ENCODE data around the gene SPATA17. TPM values are rescaled to one million over a fixed set of nuclear protein-coding genes. Genes with fewer than 3 reads are reported as not detected.

The SPATA17 gene
- total RNA-seq, 1 experiment from 2014 or later, result 3.0 TPM

DNA sequence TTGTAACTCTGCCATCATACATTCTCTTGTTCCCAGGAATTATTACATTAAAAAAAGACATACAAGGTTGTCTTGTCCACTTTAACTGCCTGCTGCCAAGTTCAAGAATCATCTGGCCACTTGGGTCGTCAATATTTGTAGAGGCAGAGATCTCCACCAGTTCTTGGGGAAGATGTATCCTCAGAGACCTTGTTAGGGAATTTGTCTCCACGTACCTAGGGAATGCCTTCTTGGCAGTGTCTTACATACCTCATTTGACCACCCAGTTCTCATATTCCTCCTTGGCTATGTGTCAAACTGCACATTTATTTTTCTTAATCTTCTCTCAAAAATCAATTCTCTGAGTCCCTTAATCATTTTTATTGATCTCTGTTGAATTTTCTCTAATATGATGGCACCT, 266.0 kb downstream of the SPATA17 start:
- Mint-ChIP-seq H3K27me3 (ENCODE audit: unreplicated experiment) (no peaks in the 10 kb centered on the region), H3K36me3 (ENCODE audit: insufficient read depth, unreplicated experiment) (no peaks in the 10 kb centered on the region), H3K9me3 (ENCODE audit: low read depth, unreplicated experiment) (no peaks in the 10 kb centered on the region), H3K4me1 (ENCODE audit: low read depth, unreplicated experiment) (no peaks in the 10 kb centered on the region), H3K27ac (ENCODE audit: unreplicated experiment) (no peak overlapping the region), H3K4me3 (ENCODE audit: low read depth, unreplicated experiment) (no peak overlapping the region)
- CTCF ChIA-PET, result no interaction called here
- intact Hi-C loops (cut with micrococcal nuclease; ENCODE audit: unreplicated experiment), result no loop called here
- BruUV-seq (replicated peaks), result no TSS peak
- DNase-seq, result no peak
- TF ChIP-seq, protein P1, sequence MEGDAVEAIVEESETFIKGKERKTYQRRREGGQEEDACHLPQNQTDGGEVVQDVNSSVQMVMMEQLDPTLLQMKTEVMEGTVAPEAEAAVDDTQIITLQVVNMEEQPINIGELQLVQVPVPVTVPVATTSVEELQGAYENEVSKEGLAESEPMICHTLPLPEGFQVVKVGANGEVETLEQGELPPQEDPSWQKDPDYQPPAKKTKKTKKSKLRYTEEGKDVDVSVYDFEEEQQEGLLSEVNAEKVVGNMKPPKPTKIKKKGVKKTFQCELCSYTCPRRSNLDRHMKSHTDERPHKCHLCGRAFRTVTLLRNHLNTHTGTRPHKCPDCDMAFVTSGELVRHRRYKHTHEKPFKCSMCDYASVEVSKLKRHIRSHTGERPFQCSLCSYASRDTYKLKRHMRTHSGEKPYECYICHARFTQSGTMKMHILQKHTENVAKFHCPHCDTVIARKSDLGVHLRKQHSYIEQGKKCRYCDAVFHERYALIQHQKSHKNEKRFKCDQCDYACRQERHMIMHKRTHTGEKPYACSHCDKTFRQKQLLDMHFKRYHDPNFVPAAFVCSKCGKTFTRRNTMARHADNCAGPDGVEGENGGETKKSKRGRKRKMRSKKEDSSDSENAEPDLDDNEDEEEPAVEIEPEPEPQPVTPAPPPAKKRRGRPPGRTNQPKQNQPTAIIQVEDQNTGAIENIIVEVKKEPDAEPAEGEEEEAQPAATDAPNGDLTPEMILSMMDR (IDR thresholded peaks at IDR 0.05; ENCODE audit: unreplicated experiment), result no peak

DNA sequence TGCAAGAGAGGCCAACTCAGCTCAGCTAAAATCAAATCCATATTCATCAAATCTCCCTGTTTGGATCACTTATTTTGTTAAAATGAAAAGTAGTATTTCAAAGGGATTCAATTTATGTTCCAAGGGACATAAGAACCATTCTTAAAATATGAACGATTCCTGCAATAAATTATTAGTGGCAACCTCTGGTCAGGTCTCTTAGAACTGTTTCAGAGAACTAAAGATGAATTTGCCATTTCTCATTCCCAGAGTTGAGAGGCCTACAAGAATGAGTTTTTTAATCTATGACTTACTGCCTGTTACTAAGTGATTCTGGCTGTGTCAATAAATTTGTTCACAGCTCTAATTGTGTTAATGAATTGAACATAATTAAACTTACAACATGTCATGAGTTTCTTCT, 268.5 kb downstream of the SPATA17 start:
- no peaks in the 10 kb centered on the region for H3K36me3 Mint-ChIP-seq (ENCODE audit: insufficient read depth, unreplicated experiment)
- H3K9me3 Mint-ChIP-seq (ENCODE audit: low read depth, unreplicated experiment), result no peaks in the 10 kb centered on the region
- H3K27me3 Mint-ChIP-seq (ENCODE audit: unreplicated experiment), result peaks cover 2% of the 10 kb centered on the region
- H3K4me3 Mint-ChIP-seq (ENCODE audit: low read depth, unreplicated experiment), result no peak overlapping the region
- intact Hi-C loops (cut with micrococcal nuclease; ENCODE audit: unreplicated experiment), result no loop called here
- no TSS peak for BruUV-seq (replicated peaks)
- TF ChIP-seq, protein P1 (IDR thresholded peaks at IDR 0.05; ENCODE audit: unreplicated experiment), result no peak
- no peaks in the 10 kb centered on the region for H3K4me1 Mint-ChIP-seq (ENCODE audit: low read depth, unreplicated experiment)
- DNase-seq, result no peak
- CTCF ChIA-PET, result interaction anchor here (0.7 kb wide), 1 partner anchor 34 kb away, joined by 3 read pairs; no protein-coding TSS in a partner anchor
- no peak overlapping the region for H3K27ac Mint-ChIP-seq (ENCODE audit: unreplicated experiment)

GRCh38 chr1:217907504-217907903, 276.4 kb downstream of the SPATA17 start:
- H3K4me3 Mint-ChIP-seq (ENCODE audit: low read depth, unreplicated experiment), result no peak overlapping the region
- TF ChIP-seq, protein P1 (IDR thresholded peaks at IDR 0.05; ENCODE audit: unreplicated experiment), result no peak
- no TSS peak for BruUV-seq (replicated peaks)
- peaks cover 24% of the 10 kb centered on the region for H3K27me3 Mint-ChIP-seq (ENCODE audit: unreplicated experiment)
- intact Hi-C loops (cut with micrococcal nuclease; ENCODE audit: unreplicated experiment), result no loop called here
- no peaks in the 10 kb centered on the region for H3K9me3 Mint-ChIP-seq (ENCODE audit: low read depth, unreplicated experiment)
- no peak for DNase-seq
- no peak overlapping the region for H3K27ac Mint-ChIP-seq (ENCODE audit: unreplicated experiment)
- no peaks in the 10 kb centered on the region for H3K36me3 Mint-ChIP-seq (ENCODE audit: insufficient read depth, unreplicated experiment)
- no peaks in the 10 kb centered on the region for H3K4me1 Mint-ChIP-seq (ENCODE audit: low read depth, unreplicated experiment)
- CTCF ChIA-PET, result no interaction called here

DNA sequence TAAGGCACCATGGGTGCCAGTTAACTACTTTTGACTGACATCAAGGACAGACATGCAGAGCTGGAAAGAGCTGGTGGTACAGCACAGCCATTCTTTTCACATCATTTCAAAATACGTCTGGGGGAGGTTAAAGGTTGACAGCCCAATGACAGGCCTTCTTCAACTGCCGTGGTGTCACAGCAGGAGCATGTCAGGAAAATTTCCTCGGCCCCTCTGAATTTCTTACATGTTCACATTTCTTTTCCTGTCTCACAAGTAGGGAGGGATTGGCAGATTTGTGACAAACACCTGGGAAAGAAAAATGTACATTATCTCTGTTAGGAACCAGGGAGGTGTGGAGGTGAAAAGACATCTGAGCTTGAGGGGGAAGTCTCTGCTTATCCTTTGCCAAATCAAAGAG, 279.1 kb downstream of the SPATA17 start:
- Mint-ChIP-seq H3K4me1 (ENCODE audit: low read depth, unreplicated experiment) (no peaks in the 10 kb centered on the region), H3K27me3 (ENCODE audit: unreplicated experiment) (peaks cover 21% of the 10 kb centered on the region), H3K4me3 (ENCODE audit: low read depth, unreplicated experiment) (no peak overlapping the region), H3K36me3 (ENCODE audit: insufficient read depth, unreplicated experiment) (no peaks in the 10 kb centered on the region), H3K27ac (ENCODE audit: unreplicated experiment) (no peak overlapping the region), H3K9me3 (ENCODE audit: low read depth, unreplicated experiment) (no peaks in the 10 kb centered on the region)
- intact Hi-C loops (cut with micrococcal nuclease; ENCODE audit: unreplicated experiment), result no loop called here
- CTCF ChIA-PET, result interaction anchor here (1.2 kb wide), 1 partner anchor 39 kb away, joined by 3 read pairs; no protein-coding TSS in a partner anchor
- no peak for DNase-seq
- BruUV-seq (replicated peaks), result no TSS peak
- TF ChIP-seq, protein P1 (IDR thresholded peaks at IDR 0.05; ENCODE audit: unreplicated experiment), result no peak

All from Calu3 (cell line).